Activated CD8-positive, alpha-beta memory T cell treated with anti-CD3 and anti-CD28 coated beads for 4 hours (primary cell): ENCODE results near the gene ERG.

Experiments
- DNase-seq, 2 donors: peaks; one replicate each; pipeline ENCODE4 v3.0.0-alpha.2; 2020; ENCODE audit warnings: low read depth in 2 of 2

Gene ERG

DNA sequence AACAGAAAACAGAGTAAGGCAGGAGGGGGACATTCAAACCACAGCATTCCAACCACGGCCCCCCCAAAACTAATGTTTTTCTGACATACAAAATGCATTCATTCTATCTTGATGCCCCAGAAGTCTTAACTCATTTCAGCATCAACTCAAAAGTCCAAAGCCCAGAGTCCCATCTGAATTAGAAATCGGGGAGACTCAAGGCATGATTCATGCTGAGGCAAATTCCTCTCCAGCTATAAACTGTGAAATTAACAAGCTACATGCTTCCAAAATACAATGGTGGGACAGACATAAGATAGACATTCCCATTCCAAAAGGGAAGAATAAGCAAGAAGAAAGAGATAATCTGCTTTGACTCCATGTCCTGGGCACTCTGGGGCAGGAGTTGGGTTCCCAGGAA is 167.6 kb downstream of the ERG start:
- DNase-seq: no peak
